Tibial nerve (tissue), 4 donors: ENCODE results near the gene ASPSCR1. TPM values are rescaled to one million over a fixed set of nuclear protein-coding genes. Genes with fewer than 3 reads are reported as not detected.

Experiments used
- DNase-seq, 2 donors: peaks; one replicate each; pipeline ENCODE4 v3.0.0-alpha.2; 2019; ENCODE audit warnings: low spot score in 2 of 2
- H3K27ac ChIP-seq, 4 donors: fragments of 200-600 bp; sonication (generic) in 3 of 4; one replicate each; pipeline ENCODE4 v1.5.1; 2017 to 2019; ENCODE audit warnings: mild to moderate bottlenecking in 1 of 4
- H3K27me3 ChIP-seq, 2 donors: fragments of 200-600 bp; sonication (generic) in 1 of 2; one replicate each; pipeline versions ENCODE4 v1.5.1 to v1.6.0; 2017 to 2019
- H3K36me3 ChIP-seq, 3 donors: fragments of 200-600 bp; sonication (generic); one replicate each; pipeline ENCODE4 v1.5.1; 2018 to 2019
- H3K4me1 ChIP-seq, 4 donors: fragments of 200-600 bp; sonication (generic) in 3 of 4; one replicate each; pipeline ENCODE4 v1.5.1; 2017 to 2019
- H3K4me3 ChIP-seq, 4 donors: fragments of 200-600 bp; sonication (generic) in 3 of 4; one replicate each; pipeline ENCODE4 v1.5.1; 2017 to 2019; ENCODE audit warnings: mild to moderate bottlenecking in 1 of 4, moderate library complexity in 1 of 4
- H3K9me3 ChIP-seq, 4 donors: fragments of 200-600 bp; sonication (generic) in 3 of 4; one replicate each; pipeline ENCODE4 v1.5.1; 2017 to 2019
- CTCF ChIP-seq, 5 experiments: fragments of 200-600 bp in 3 of 5; fragments of 450-650 bp in 2 of 5; sonication (generic) in 3 of 5; IDR thresholded peaks; one replicate each; pipeline ENCODE4 v1.5.1; 2016 to 2019; ENCODE audit warnings: antibody characterized with exemption in 5 of 5, mild to moderate bottlenecking in 3 of 5, moderate library complexity in 2 of 5
- EP300 ChIP-seq, 2 donors: sonication (generic); formaldehyde crosslinking; IDR thresholded peaks; one replicate each; pipeline ENCODE4 v1.6.1; 2017; ENCODE audit warnings: antibody characterized with exemption in 2 of 2, mild to moderate bottlenecking in 1 of 2
- POLR2A ChIP-seq, 2 donors: fragments of 450-650 bp; IDR thresholded peaks; one replicate each; pipeline ENCODE4 v1.6.1; 2017; ENCODE audit warnings: antibody characterized with exemption in 2 of 2, mild to moderate bottlenecking in 2 of 2, moderate library complexity in 2 of 2
- WGBS, 2 donors: methylation state at CpG; one replicate each; pipeline ENCODE4 v1.1.5; 2018; 5-methylcytosine and 5-hydroxymethylcytosine counted together
- total RNA-seq, 4 donors: library from RNA; depleted of rRNA; stranded (reverse); fragments of >200 nt; gene quantifications; one replicate each; pipeline ENCODE4 v1.1.0, GENCODE V29; 2016

ASPSCR1 gene
- total RNA-seq, 4 donors from 2014 or later, result 32.9 to 82.8 (median 55.6) TPM

GRCh38 chr17:82019690-82020571 is 42.5 kb downstream of the ASPSCR1 start:
- H3K27me3 ChIP-seq, result no peaks in the 10 kb centered on the region
- DNase-seq, result no peak
- H3K4me1 ChIP-seq, result peaks cover 0 to 46% (median 21%) of the 10 kb centered on the region in 4 donors
- H3K36me3 ChIP-seq, result peaks cover 0 to 37% (median 0%) of the 10 kb centered on the region in 3 donors
- H3K4me3 ChIP-seq, result no peak overlapping the region
- 69 to 79% methylated on average over 19 to 34 of the region's 34 CpGs for WGBS, 2 donors
- no peak for TF ChIP-seq POLR2A (IDR thresholded peaks at IDR 0.05)
- TF ChIP-seq EP300 (IDR thresholded peaks at IDR 0.05), result no peak
- TF ChIP-seq CTCF (IDR thresholded peaks at IDR 0.05), result peak; percentile 40 to 71 (median 57)
- H3K9me3 ChIP-seq, result no peaks in the 10 kb centered on the region
- no peak overlapping the region for H3K27ac ChIP-seq

- Histone ChIP-seq H3K27me3 (no peaks in the 10 kb centered on the region), H3K9me3 (no peaks in the 10 kb centered on the region), H3K27ac (no peak overlapping the region), H3K4me1 (peaks cover 0 to 51% (median 21%) of the 10 kb centered on the region in 4 donors), H3K4me3 (no peak overlapping the region), H3K36me3 (peaks cover 0 to 39% (median 0%) of the 10 kb centered on the region in 3 donors)
- DNase-seq, result no peak
- WGBS, 2 donors, result 69 to 80% methylated on average over 12 to 14 of the region's 14 CpGs
- TF ChIP-seq POLR2A (IDR thresholded peaks at IDR 0.05) (no peak), CTCF (IDR thresholded peaks at IDR 0.05) (no peak), EP300 (IDR thresholded peaks at IDR 0.05) (no peak)
Measured at GRCh38 chr17:82020572-82021106, 43.2 kb downstream of the ASPSCR1 start.

- DNase-seq, result peak; percentile 62 to 67
- no peak for TF ChIP-seq POLR2A (IDR thresholded peaks at IDR 0.05)
- peak; percentile 45 to 94 (median 70) for TF ChIP-seq CTCF (IDR thresholded peaks at IDR 0.05)
- Histone ChIP-seq H3K36me3 (peaks cover 0 to 38% (median 0%) of the 10 kb centered on the region in 3 donors), H3K4me1 (peaks cover 0 to 56% (median 21%) of the 10 kb centered on the region in 4 donors), H3K9me3 (no peaks in the 10 kb centered on the region), H3K4me3 (peak overlapping the region in 3 of 4 donors; percentile 73 to 99 (median 92)), H3K27ac (peak overlapping the region in 2 of 4 donors; percentile 80 to 87), H3K27me3 (no peaks in the 10 kb centered on the region)
- WGBS, 2 donors, result 37 to 48% methylated on average over 19 to 23 of the region's 25 CpGs
Measured at GRCh38 chr17:82021107-82021899, 43.9 kb downstream of the ASPSCR1 start.

GRCh38 chr17:82021900-82022309 is 44.5 kb downstream of the ASPSCR1 start:
- DNase-seq, result no peak
- TF ChIP-seq CTCF (IDR thresholded peaks at IDR 0.05) (no peak), EP300 (IDR thresholded peaks at IDR 0.05) (no peak), POLR2A (IDR thresholded peaks at IDR 0.05) (no peak)
- Histone ChIP-seq H3K4me1 (peaks cover 0 to 56% (median 21%) of the 10 kb centered on the region in 4 donors), H3K27me3 (no peaks in the 10 kb centered on the region), H3K36me3 (peaks cover 0 to 36% (median 0%) of the 10 kb centered on the region in 3 donors), H3K27ac (peak overlapping the region in 3 of 4 donors; percentile 80 to 87 (median 86)), H3K9me3 (no peaks in the 10 kb centered on the region), H3K4me3 (peak overlapping the region; percentile 66 to 99 (median 82))
- WGBS, 2 donors, result 2 to 12% methylated on average over 3 to 9 of the region's 10 CpGs
